Activated CD4-positive, CD25-positive, alpha-beta regulatory T cell treated with anti-CD3 and anti-CD28 coated beads, Interleukin-2, amount 50 U/mL, for 16 hours (primary cell): ENCODE measurements around the gene SYN1.
"Not testable (repeated sequence)": the region's sequence is repeated elsewhere in the genome, so short reads cannot be mapped to it uniquely, and the experiment has no call there.

Source experiments
- DNase-seq: peaks from one replicate; pipeline ENCODE4 v3.0.0-alpha.2; 2020; ENCODE audit warnings: low read depth, low spot score

SYN1 gene

GRCh38 chrX:47634871-47635575 lies 15.4 kb upstream of the SYN1 start:
- no peak for DNase-seq

GRCh38 chrX:47633689-47634590 lies 14.3 kb upstream of the SYN1 start:
- DNase-seq, result no peak

- DNase-seq, result no peak
These were observed 13.0 kb upstream of the SYN1 start for GRCh38 chrX:47632666-47633065.

DNA sequence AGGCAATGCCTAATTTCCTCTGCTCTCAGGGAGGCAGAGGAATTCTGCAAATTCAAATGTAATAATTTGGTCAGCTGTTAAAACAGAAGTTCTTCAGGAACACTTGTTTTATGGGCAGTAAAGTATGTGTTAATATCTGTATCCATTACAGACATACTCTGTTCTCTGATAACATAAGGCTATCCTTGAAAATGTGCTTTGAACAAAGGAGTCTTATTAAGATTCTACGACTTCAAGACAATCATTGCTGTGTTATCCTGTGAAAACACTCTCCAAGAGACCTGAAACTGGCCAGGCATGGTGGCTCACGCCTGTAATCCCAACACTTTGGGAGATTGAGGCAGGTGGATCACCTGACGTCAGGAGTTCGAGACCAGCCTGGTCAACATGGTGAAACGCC lies 12.0 kb upstream of the SYN1 start:
- DNase-seq, result no peak

DNA sequence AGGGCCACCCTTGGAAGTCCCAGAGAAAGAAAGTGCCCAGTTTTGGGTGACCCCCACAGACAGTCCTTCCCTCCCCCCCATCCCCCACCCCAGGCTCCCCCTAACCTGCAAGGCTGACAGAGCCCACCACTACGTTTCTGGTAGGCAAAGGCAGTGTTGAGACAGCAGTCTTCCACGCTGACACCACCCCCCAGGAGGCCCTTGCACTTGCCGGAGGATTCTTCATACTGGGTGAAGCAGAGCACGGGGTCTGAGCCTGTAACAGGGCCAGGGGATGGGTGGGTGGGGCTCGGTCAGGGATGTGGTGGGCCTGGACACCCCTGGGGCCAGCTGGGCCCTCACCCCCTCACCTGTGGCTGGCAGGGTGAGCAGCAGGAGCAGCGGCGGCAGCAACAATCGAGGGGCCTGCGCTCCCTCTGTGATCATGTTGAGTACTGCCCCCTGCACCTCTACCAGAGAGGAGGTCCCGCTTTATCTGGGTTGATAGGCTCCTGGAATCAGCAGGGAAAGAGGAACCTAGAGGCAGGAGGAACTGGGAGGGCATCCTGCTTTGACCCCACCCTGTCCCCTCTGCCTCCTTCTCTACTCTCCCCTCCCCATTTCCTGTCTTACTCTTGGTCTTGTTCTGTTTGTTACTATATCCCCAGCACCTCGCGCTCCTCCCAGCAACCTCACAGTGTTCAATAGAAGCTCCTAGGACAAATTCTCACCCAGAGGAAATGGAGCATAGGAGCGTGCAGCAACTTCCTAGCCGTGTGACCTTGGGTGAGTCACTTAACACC lies 10.0 kb upstream of the SYN1 start, which contains the start of gene CFP:
Gene CFP, minus strand, starts transcription at position 512 of the 782 bp plus-strand sequence. Its CDS starts 86 bp downstream, at position 426.
- DNase-seq, result no peak

- DNase-seq, result no peak
These were observed 9.3 kb upstream of the SYN1 start for GRCh38 chrX:47628982-47629381.

- DNase-seq, result no peak
These were observed 5.7 kb upstream of the SYN1 start for GRCh38 chrX:47625365-47625764.

GRCh38 chrX:47623540-47624027 lies 3.9 kb upstream of the SYN1 start:
- peak; percentile 3 for DNase-seq

- no peak for DNase-seq
These were observed 2.2 kb upstream of the SYN1 start for GRCh38 chrX:47621851-47622250.

DNA sequence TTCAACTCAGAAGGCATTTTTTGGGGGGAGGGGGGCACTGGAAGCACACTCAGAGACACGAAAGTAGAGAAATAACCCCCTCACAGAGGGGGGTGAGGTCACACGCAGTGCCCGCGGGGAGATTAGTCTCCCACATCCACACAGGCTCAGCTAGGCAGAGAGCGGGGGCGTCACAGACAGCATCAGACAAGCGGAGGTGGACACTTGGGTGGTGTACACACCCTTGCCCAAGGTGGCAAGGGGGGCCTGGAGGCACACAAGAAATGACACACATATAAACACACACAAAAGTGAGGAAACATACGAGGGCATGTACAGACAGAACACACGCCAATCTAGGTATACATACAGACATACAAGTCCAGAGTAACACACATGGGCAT lies 637 bp upstream of the SYN1 start:
- DNase-seq, result no peak

DNA sequence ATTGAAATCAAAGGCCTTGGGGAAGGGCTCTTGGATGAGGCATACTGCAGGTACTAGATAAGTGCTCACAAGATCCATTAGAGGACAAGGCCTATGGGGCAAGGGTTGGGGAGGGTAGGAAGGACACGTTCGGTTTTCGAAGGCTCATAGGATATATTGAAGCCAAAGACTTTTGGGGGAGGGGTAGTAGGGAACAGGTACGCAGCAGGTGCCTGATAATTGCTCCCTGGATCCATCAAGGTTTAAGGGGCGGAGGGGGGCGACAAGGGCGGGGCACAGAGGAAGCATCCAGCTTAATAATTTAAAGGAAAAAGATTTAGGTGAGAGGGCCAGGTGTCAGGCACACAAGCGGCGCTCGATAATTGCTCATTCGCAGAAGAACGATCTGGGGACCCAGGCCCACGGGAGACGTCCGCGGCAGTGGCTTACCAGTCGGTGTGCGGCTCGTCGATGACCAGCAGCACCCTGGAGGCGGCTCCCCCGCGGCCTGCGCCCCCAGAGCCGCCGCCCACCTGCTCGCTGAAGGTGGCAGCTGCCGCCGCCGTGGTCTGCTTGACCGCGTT lies 653 bp downstream of the SYN1 start:
- DNase-seq, result no peak

DNA sequence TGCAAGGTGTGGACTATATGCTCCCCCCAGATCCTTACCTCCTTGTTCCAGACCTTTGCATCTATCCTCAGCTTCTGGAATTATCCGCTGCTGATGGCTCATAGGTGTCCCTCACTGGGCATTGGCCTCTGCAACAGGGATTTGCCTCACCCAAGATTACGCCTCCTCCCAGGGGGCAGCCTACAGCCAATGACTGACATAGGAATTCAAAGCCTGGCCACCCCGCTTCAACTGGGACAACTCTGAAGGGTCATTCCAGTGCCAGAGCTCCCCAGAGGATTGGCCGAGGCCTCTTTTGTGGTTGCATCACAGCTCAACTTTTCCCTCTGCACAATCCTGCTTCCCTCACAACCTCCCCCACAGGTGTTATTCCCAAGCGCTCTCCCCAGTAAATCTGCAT lies 5.0 kb downstream of the SYN1 start:
- no peak for DNase-seq

DNA sequence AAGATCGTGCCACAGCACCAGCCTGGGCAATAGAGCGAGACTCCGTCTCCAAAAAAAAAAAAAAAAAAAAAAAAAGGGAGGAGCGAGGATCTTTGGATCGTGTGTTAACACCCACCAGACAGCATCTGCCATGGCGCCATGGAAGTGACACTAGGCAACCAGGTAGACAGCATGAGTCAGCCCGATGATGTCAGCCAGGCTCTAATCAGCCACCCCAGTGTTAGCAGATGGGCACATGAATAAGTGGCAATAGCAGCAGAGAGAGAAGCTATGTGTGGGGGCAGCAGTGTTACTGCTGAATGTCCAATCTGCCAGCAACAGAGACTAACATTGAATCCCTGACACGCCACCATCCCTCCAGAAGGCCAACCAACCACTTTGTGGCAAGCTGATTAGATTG lies 6.6 kb downstream of the SYN1 start:
- no peak for DNase-seq

DNA sequence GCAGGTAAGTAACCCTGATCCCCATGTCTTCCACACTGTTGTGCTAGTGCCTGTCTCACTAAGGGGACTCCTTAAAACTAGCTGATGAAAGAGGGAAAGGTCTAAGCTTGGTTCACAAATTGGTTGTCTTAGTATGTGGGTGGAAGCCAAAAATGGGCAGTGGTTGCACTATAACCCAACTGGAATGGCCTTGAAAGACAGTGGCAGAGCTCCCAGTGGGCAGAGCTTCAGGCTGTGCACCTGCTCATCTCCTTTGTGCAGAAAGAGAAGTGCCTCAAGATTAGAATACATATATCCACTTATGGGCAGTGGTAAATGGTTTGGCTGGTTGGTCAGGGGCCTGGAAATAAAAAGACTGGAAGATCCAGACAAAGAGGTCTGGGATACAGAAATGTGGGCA lies 7.2 kb downstream of the SYN1 start:
- no peak for DNase-seq

- DNase-seq, result no peak
These were observed 7.7 kb downstream of the SYN1 start for GRCh38 chrX:47611926-47612325.

- no peak for DNase-seq
These were observed 8.2 kb downstream of the SYN1 start for GRCh38 chrX:47611489-47611888.

- DNase-seq, result no peak
These were observed 9.1 kb downstream of the SYN1 start for GRCh38 chrX:47610511-47610910.

DNA sequence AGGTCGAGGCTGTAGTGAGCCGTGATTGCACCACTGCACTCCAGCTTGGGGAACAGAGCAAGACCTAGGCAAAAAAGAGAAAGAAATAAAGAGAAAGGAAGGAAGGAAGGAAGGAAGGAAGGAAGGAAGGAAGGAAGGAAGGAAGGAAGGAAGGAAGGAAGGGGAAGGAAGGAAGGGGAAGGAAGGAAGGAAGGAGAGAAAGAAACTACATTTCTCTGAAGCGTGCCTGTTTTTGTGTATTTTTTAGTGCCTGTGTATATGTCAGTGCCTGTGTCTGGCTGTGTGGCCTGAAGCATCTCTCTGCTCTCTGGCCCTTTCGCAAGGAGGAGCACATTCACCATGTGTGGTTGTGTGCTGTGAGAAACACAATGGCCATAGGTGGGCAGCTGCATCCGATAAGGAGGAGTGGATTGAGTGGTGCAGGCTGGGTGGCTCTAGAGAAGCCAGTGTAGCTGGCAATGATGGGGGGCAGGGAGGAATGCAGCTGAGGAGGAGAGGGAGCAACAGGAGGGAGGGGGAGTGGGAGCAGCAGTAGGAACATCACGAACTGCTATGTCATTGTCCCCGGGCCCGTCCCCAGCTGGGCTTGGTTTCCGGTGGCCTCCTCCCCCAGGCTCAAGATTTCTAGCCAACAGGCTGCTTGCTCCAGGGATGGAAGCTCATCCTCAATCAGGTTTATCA lies 11.4 kb downstream of the SYN1 start:
- no peak for DNase-seq

GRCh38 chrX:47607091-47607490 lies 12.6 kb downstream of the SYN1 start:
- no peak for DNase-seq

DNA sequence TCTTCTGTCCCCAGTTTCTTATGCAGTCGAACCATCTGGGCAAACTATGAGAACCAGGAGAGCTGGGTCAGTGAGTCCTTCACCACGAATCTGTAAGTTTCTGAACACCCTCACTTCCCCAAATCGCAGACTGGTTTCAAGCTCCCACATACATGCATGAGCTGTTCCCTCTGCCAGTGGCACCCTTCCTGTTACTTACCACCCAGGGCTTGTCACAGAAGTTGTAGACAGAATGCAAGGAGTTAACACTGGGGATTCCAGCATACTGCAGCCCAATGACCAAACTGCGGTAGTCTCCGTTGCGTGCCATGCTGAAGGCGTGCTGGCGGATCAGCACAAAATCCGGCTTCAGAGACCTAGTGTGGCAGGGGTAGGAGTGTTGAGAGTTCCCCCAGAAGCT lies 14.6 kb downstream of the SYN1 start:
- DNase-seq, result no peak

DNA sequence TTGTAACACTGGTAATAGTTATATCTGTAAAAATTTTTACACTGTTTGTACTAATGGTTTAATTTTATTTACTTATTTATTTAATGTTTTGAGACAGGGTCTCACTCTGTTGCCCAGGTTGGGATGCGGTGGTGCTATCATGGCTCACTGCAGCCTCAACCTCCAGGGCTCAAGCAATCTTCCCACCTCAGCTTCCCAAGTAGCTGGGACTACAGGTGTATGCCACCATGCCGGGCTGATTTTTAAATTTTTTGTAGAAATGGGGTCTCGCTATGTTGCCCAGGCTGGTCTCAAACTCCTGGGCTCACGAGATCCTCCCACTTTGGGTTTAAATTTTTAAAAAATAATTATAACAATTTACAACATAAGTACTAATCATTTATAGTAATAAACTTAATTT lies 16.5 kb downstream of the SYN1 start:
- not testable (repeated sequence) for DNase-seq
